GM18870 (cell line): ENCODE measurements around the gene ZFP2.

Experiments
- ATAC-seq: cut with Tn5 transposase; IDR thresholded peaks from one replicate; pipeline ENCODE4 v1.9.1; 2021; ENCODE audit warnings: moderate library complexity; ENCODE audit not compliant: unreplicated experiment

ZFP2 gene

GRCh38 chr5:178965465-178966055 lies 69.8 kb downstream of the ZFP2 start:
- ATAC-seq, result no peak

GRCh38 chr5:178981381-178981780 lies 85.7 kb downstream of the ZFP2 start:
- ATAC-seq, result no peak
